ENCODE results near the gene CEP95. TPM values are rescaled to one million over a fixed set of nuclear protein-coding genes. Genes with fewer than 3 reads are reported as not detected.
"Not testable (repeated sequence)": the region's sequence is repeated elsewhere in the genome, so short reads cannot be mapped to it uniquely, and the experiment has no call there.

Gene CEP95
- total RNA-seq, 1 experiment from 2014 or later = 57.2 TPM

DNA sequence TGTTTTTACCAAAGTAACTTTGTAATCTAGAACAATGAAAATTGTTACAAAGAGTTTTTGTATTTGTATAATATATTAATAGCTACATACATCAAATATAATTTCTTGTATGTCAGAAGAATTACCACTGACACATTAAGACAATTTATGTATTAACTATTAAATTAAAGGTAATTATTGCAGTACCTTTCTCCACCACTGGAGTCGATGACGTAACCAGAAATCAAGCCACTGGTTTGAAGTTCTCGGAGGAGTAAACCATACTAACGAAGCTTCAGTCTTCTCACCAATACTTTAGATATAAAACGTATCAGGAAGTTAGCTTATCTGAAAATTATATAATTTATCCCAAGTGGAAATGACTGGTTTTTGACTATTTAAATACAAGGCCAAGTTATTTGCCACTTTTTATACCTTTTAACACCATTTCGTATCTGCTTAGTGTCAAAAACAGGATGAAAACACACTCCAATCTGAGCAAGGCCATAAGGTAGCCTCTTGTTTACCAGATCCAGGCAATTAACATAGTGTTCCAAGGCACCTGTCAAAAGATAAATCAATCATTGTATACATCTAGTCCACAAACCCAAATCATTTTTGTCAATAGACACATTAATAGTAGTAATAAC, 14.2 kb upstream of the CEP95 start:
- no peak for DNase-seq
- Histone ChIP-seq H3K27me3 (ENCODE audit: insufficient read depth, low read depth) (no peaks in the 10 kb centered on the region), H3K9me2 (ENCODE audit: insufficient read depth) (no peaks in the 10 kb centered on the region), H3K4me1 (replicated peaks; ENCODE audit: insufficient read depth) (peaks cover 28% of the 10 kb centered on the region), H3F3A (ENCODE audit: insufficient read depth, low read depth) (peaks cover 21% of the 10 kb centered on the region; the same call in 1 of the 2 replicates), H3K27ac (no peak overlapping the region), H3K9me3 (ENCODE audit: insufficient read depth, low read depth) (no peaks in the 10 kb centered on the region), H3K79me2 (ENCODE audit: low read depth) (peaks cover 28% of the 10 kb centered on the region), H3K36me3 (ENCODE audit: low read depth) (peaks cover 37% of the 10 kb centered on the region; the same call in 1 of the 2 replicates), H4K20me1 (ENCODE audit: insufficient read depth) (0 out of 2 replicates have a peak, but pooled peaks cover 3% of the 10 kb centered on the region), H3K4me2 (no peak overlapping the region), H3K4me3 (no peak overlapping the region), H2AFZ (no peak overlapping the region)
- ChIA-PET POLR2A (ENCODE audit: unreplicated experiment) (no interaction called here), CTCF (interaction anchor here (0.7 kb wide), 2 partner anchors 69 to 1701 kb away, joined by 3 read pairs; no protein-coding TSS in a partner anchor)
- TF ChIP-seq EZH2 (IDR thresholded peaks at IDR 0.05; ENCODE audit: low read depth) = no peak
- TF ChIP-seq, protein P1, sequence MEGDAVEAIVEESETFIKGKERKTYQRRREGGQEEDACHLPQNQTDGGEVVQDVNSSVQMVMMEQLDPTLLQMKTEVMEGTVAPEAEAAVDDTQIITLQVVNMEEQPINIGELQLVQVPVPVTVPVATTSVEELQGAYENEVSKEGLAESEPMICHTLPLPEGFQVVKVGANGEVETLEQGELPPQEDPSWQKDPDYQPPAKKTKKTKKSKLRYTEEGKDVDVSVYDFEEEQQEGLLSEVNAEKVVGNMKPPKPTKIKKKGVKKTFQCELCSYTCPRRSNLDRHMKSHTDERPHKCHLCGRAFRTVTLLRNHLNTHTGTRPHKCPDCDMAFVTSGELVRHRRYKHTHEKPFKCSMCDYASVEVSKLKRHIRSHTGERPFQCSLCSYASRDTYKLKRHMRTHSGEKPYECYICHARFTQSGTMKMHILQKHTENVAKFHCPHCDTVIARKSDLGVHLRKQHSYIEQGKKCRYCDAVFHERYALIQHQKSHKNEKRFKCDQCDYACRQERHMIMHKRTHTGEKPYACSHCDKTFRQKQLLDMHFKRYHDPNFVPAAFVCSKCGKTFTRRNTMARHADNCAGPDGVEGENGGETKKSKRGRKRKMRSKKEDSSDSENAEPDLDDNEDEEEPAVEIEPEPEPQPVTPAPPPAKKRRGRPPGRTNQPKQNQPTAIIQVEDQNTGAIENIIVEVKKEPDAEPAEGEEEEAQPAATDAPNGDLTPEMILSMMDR (conservative IDR thresholded peaks at IDR 0.05) = peak; percentile 85
- intact Hi-C loops (cut with micrococcal nuclease; ENCODE audit: unreplicated experiment) = no loop called here
- BruUV-seq (replicated peaks) = no TSS peak

DNA sequence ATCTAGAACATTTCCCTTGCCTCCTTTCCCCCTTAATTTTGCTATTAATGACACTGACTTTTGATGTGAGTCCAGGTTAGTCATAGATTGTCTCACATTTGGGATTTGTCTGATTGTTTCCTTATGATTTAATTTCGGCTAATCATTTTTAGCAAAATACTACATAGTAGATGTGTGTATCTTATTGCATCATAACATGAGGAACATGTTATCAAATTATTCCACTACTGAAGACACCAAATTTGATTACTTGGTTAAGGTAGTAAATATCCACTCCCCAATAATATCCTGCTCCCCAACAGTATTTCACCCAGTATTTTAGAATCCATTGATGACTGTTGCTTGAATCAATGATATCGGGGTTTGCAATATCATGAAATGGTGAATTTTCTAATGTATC, 12.7 kb upstream of the CEP95 start:
- no TSS peak for BruUV-seq (replicated peaks)
- H3K4me2 ChIP-seq = peak overlapping the region; percentile 98
- H3K9me2 ChIP-seq (ENCODE audit: insufficient read depth) = no peaks in the 10 kb centered on the region
- H4K20me1 ChIP-seq (ENCODE audit: insufficient read depth) = peaks cover 18% of the 10 kb centered on the region
- H3K4me1 ChIP-seq (replicated peaks; ENCODE audit: insufficient read depth) = peaks cover 42% of the 10 kb centered on the region
- DNase-seq = no peak
- peaks cover 28% of the 10 kb centered on the region for H3K79me2 ChIP-seq (ENCODE audit: low read depth)
- H3K27ac ChIP-seq = no peak overlapping the region
- H3K4me3 ChIP-seq = no peak overlapping the region; the same call in 1 of the 2 replicates
- no peak overlapping the region for H2AFZ ChIP-seq
- no peaks in the 10 kb centered on the region for H3K9me3 ChIP-seq (ENCODE audit: insufficient read depth, low read depth)
- ChIA-PET CTCF (interaction anchor here (0.6 kb wide), 1 partner anchor 92 kb away, joined by 3 read pairs; no protein-coding TSS in a partner anchor), POLR2A (ENCODE audit: unreplicated experiment) (no interaction called here)
- no peaks in the 10 kb centered on the region for H3K27me3 ChIP-seq (ENCODE audit: insufficient read depth, low read depth)
- TF ChIP-seq EZH2 (IDR thresholded peaks at IDR 0.05; ENCODE audit: low read depth) = no peak
- TF ChIP-seq, protein P1 (conservative IDR thresholded peaks at IDR 0.05) = no peak
- intact Hi-C loops (cut with micrococcal nuclease; ENCODE audit: unreplicated experiment) = no loop called here
- peaks cover 36% of the 10 kb centered on the region for H3F3A ChIP-seq (ENCODE audit: insufficient read depth, low read depth)
- peaks cover 41% of the 10 kb centered on the region; the same call in 1 of the 2 replicates for H3K36me3 ChIP-seq (ENCODE audit: low read depth)

DNA sequence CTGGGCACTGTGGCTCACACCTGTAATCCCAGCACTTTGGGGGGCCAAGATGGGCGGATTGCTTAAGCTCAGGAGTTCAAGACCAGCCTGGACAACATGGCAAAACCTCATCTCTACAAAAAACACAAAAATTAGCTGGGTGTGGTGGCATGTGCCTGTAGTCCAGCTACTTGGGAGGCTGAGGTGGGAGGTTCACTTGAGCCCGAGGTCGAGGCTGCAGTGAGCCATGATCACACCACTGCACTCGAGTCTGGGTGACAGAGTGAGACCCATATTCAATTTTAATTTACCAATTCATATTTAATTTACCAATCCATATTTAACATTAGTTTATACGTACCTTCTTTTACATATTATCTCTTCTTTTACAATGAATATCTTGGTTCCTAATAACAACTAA, 11.5 kb upstream of the CEP95 start:
- Histone ChIP-seq H3K4me2 (peak overlapping the region; percentile 98), H3F3A (ENCODE audit: insufficient read depth, low read depth) (peaks cover 48% of the 10 kb centered on the region), H3K4me3 (peak overlapping the region; percentile 83; the same call in 1 of the 2 replicates), H3K36me3 (ENCODE audit: low read depth) (peaks cover 46% of the 10 kb centered on the region), H3K4me1 (replicated peaks; ENCODE audit: insufficient read depth) (peaks cover 53% of the 10 kb centered on the region), H4K20me1 (ENCODE audit: insufficient read depth) (peaks cover 30% of the 10 kb centered on the region), H3K79me2 (ENCODE audit: low read depth) (peaks cover 37% of the 10 kb centered on the region)
- H3K9me2 ChIP-seq (ENCODE audit: insufficient read depth); H3K27me3 ChIP-seq (ENCODE audit: insufficient read depth, low read depth); BruUV-seq (replicated peaks); DNase-seq; H2AFZ ChIP-seq; H3K9me3 ChIP-seq (ENCODE audit: insufficient read depth, low read depth); POLR2A ChIA-PET (ENCODE audit: unreplicated experiment); CTCF ChIA-PET; H3K27ac ChIP-seq: not testable (repeated sequence)
- intact Hi-C loops (cut with micrococcal nuclease; ENCODE audit: unreplicated experiment) = loop anchor here (5.0 kb wide), 1 partner anchor 168 kb away; no protein-coding TSS in a partner anchor

Data from PC-9 (cell line).